Activated gamma-delta T cell (primary cell): ENCODE data around the gene GRIP1.
"Not testable (repeated sequence)": the region's sequence is repeated elsewhere in the genome, so short reads cannot be mapped to it uniquely, and the experiment has no call there.

Experiments
- DNase-seq: peaks from one replicate; lab custom pipeline; 2025; lab: John Stamatoyannopoulos, UW

Gene GRIP1

DNA sequence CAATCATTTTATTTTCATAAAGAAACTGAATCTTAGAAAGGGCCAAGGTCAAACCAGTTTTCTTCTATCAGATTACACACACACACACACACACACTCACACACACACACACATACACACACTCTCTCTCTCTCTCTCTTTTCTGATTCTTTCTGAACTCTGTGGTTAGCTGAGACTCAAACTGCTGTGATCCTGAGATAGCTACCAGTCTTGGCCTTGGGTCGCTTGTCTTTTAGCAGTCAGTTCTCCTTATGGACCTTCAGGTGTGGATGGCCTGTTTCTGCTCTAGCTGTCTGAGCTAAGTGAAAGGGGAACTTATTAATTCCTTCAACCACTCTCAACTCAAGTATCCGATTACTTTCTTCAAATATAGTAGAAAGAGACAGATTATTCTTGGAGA is 145.1 kb downstream of the GRIP1 start:
- no peak for DNase-seq

DNA sequence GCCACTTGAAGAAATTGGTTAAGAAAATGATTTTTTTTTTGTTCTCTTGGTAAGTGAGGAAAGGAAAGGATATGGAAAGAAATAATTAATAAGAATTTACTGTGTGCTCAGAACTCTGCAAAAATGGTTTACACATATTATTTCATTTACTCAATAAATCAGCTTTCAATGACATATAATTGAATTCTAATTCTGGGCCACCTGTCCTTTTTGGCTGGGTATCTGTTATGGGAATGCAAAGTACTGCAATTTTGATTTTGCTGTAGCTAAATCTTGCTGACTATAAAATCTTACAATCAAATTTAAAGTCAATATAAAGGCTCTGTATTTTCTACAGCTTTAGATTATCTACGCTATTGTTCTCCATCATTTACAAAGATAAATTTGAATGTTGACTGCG is 147.1 kb downstream of the GRIP1 start:
- no peak for DNase-seq

DNA sequence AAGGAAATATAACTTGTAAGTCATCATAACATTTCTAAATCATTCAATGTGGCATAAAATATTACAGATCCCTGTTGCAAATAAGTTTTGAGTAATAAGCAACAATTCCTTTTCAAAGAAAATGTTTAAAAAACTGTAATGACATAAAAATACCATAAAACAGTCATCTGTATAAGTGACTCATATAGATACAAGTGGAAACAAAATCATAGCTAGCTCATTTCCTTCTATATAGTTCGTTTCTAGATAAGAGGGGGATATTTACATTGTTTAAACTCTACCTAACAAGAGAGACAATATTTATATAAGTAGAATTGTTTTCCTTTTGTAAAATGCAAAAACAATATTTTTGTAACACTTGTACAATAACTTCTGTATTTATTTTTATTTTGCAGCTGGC is 148.9 kb downstream of the GRIP1 start:
- no peak for DNase-seq

DNA sequence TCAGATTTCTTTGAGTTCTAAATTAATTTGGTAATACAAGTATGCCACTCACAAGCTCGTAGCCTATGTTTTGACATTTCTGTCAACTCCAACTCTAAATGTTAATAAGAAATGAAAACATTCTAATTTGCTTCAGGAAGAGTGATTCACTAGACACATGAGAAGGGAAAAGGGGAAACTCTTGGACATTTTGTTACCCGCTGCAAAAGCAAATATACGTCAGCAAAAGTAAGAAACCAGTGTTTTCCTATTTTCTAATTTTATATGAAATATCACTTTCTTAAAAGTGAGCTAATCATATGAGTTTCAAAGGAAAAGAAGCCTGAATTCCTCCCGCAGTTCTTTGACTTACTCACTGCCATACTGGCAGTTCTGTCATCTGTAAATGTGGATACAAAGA is 162.3 kb downstream of the GRIP1 start:
- DNase-seq = no peak

DNA sequence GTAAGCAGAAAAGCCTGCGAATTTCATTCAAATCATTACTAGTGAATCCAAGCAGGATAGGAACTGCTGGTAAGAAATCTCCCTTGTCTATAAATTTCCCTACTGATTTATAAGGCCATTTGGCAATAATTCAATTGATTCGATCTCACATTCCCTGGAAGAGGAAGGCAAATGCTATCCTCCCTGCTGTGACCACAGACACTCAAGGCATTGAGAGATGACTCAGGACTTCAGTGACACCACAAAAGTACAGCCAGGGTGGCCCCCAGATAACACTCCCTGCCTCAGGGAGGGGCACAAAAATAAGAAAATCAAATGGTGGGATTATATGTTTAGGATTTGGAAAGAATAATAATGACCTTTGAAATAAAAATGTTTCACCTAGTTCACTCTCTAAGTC is 162.7 kb downstream of the GRIP1 start:
- no peak for DNase-seq

DNA sequence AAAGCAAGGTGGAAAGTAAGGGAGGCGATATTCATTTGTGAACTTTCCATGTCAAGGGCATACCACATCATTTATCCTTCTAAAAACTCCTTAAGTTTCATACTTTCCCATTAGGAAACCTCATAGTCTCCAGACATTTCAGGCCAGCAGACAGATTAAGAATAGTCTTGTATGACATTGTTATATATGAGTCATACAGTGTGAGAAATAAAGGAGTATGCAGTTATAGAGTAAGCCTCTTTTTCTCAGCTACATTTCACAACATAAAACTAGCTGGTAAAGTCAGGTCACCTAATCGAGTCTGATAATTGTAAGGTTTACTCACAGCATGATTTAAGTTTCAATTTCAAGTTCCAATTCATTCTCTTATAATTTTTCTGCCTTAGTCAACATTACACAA is 164.3 kb downstream of the GRIP1 start:
- DNase-seq = no peak

DNA sequence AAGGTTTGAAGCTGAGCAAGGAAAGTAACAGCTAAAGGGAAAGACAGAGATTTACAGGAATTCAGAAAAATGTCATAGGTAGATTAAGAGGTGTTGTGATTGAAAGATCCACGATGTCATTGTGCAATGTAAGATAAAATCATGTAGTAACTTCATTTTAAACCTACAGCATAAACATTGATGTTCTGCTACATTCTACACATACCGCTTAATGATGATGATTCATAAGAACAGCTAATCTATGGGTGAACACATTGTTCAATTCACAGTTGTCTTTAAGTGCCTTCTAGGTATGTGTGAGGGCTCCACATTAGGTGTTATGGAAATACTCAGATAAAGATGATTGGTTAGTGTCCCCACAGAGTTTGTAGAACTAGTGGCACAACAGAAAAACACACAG is 170.9 kb downstream of the GRIP1 start:
- no peak for DNase-seq

DNA sequence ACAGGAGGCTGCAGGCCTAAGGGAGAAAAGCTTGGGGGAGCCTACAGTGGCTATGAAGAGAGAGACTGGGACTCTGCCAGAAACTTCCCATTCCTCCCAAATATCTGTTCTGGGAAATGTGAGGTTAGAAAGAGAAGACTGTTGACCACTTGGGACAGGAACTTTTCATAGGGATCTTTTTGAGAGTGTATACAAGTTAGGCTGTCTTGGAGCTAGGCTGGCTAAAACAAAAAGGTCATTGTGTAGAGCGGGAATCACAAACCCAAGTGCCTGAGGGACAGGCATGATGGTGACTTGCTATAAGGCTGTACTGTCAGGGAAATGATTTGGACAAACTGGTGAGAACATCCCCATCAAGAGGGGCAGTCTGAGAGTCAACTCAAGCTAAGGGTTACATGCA is 175.1 kb downstream of the GRIP1 start:
- no peak for DNase-seq

DNA sequence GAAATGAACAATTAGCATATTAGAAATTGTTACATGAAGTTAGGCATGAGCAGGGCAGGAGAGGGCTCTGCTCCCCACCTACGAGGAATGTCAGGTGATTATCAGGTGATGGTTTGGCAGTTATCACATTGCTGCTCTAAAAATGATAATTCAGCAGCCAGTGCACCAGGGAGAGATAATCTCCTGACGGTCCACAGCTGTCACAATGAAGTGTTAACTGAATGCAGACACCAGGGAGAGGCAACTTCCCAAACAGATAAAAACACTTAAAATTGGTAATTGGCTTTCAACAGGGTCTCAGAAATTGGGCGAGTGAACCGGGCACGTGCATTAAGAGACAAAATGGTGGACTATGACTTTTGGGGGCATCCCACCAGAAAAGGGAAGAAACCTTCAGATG is 176.0 kb downstream of the GRIP1 start:
- no peak for DNase-seq

DNA sequence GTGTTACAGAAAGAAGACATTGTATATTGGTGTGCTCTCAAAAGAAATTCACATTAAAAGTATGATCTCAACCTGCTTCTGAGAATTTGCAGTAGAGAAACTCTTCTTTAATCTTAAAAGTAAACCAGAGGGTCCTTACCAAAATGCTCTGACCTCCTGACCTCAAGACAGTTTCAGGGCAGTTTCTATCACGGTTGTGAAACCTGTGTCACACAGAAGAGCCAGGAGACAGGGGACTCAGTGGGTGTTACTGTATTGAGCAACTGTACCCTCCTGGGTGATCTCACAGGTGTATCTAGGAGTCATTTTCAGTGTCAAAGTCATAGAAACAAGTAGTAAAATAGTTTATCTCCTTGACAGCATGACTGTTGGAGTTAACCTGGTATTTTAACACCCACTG is 178.0 kb downstream of the GRIP1 start:
- DNase-seq = no peak

DNA sequence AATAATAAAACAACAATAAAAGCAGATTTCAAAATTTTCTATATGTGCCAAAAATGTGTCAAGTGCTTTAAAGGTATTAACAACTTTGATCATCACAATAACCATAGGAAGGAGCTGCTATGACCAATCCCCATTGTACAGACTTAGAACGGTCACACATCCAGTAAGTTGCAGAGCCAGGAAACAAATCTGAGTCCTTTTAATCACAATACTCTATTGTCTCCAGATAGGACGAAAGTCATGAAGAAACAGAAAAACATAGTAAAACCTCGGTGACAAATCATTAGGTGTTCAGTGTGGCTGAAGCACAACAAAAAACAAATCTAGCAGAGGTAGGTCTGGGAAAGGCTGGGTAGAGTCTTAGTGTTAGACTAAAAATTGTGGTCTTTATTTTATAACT is 178.8 kb downstream of the GRIP1 start:
- DNase-seq = no peak

DNA sequence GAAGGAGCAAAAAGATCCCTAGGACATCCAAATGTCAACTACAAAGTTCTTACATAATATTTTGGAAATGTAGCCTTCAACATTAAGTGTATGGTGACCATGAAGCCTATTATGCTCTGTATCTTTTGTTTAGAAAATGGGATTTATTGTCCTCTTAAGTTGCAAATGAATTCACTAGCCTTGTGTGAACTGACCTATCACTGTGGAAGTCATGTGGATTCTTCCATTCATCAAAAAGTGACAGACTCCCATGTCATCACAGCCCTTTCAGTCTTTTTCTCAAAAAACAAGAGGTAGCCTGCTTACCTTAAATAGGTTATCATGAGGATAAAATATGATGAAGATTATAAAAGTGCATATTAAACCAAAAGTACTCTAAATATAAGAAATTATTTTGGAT is 179.9 kb downstream of the GRIP1 start:
- DNase-seq = no peak

DNA sequence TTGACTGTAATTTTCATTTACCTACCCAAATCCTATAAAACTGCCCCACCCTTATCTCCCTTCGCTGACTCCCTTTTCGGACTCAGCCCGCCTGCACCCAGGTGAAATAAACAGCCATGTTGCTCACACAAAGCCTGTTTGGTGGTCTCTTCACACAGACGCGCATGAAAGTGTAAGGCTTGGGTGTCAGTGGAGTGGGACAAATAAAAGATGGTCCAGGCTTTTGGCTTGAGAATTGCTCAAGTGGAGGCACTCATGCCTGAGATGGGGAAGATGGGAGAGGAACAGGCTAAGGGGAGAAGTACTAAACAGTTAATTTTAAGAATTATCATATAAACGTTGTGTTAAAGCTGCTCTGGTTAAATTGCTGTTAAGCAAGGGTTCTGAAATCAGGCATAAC is 180.8 kb downstream of the GRIP1 start:
- not testable (repeated sequence) for DNase-seq

DNA sequence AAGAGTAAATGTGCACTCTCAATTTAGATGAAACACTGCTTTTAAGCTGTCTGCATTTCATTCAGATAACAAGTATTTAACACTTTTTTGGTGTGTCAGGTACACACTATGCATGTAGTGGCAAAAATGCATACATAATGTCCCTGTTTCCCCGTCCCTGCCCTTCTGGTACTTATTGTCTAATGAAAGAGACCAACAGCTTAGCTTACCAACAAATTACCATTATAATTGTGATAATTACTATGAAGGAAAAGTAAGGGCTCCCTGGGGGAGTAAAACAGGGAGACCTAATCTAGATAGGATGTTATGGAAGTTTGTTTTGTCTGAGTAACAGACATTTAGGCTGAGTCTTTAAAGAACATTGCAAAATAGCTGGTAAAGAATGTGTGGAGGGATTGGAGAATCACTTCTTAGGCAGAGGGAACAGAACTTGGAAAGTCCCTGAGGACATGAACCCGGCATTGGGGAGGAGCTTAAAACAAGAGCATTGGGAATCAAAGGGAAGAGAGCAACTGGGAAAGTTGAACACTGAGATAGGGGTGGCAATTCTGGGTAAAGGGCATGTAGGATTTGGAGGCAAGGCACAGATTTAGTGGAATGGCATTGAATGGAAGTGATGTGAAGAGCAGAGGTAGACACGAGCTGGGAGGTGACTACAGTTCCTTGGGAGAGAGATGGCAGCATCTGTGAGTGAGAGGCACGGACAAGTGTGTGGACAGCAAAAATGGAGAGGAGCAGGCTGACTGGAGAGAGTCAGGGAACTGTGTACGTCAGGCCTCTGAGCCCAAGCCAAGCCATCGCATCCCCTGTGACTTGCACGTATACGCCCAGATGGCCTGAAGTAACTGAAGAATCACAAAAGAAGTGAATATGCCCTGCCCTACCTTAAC is 181.6 kb downstream of the GRIP1 start:
- no peak for DNase-seq

DNA sequence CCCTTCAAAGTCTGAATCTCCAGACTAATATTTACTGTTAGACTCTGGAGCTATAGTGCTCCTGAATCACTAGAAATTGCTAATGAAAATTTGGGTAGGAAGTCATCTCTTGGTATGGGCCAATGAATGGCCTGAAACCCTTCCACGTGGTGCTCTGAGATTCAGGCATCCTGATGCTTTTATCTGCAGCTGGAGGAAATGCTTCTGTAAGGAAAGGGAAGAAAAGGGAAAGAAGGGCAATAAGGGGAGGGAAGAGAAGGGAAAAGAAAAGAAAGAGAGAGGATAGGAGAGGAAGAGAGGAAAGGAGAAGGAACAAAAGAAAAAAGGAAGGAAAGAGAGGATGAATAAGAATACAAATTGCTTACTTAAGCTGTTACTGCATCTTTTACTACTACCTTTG is 182.3 kb downstream of the GRIP1 start:
- DNase-seq = no peak

DNA sequence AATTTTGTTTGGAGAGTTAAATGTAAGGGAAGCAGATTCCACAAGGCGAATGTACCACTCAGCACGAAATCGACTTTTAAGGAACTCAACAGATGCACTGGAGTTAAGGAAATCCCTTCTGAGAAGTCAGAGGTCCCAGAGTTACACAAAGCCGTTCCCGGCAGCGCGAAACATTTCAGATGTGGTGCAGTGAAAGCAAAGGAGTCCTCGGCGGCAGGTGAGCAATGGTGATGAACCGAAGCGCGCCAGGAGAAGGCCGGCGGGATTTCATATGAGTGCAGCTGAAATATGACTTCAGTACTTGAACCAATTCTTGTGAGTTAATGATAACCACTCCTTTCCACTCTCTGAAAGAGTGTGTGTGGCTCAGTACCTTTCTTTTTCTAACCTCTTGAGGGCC is 183.2 kb downstream of the GRIP1 start:
- DNase-seq = no peak

DNA sequence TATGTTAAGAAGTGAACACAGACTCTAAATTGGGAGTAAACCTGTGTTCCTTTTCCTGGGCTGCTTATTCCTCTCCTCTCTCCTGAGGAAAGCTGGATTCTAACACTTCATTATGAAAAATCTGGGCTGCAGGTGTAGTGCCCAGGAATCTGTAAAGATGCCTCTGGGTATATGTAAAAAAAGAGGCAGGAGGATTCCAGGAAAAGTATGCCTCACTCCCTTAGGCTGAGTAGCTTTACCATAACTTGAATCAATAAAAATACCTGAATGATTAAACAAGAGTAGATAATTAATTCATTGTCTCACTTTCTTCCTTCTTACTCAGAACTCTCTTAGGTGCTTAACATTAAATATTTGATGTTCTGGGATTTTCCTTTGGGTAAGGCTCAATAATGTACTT is 185.1 kb downstream of the GRIP1 start:
- no peak for DNase-seq

DNA sequence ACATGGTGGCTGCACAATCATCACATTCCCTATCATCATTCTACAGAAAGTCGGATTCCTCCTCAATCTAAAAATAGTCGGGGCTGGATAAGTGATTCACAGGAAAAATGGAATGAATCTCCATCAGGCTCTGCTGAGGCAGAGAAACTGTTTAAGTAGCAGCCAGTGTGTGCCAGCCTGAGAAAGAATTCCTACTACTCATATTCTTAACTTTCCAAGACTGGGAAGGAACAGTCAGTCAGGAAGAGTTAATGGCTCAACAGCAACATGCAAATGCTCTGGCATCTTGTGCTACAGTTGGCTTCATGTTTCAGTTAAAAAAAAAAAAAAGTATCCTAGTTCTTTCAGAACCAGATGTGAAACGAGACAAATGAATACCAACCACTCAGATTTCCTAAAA is 187.0 kb downstream of the GRIP1 start:
- DNase-seq = no peak

DNA sequence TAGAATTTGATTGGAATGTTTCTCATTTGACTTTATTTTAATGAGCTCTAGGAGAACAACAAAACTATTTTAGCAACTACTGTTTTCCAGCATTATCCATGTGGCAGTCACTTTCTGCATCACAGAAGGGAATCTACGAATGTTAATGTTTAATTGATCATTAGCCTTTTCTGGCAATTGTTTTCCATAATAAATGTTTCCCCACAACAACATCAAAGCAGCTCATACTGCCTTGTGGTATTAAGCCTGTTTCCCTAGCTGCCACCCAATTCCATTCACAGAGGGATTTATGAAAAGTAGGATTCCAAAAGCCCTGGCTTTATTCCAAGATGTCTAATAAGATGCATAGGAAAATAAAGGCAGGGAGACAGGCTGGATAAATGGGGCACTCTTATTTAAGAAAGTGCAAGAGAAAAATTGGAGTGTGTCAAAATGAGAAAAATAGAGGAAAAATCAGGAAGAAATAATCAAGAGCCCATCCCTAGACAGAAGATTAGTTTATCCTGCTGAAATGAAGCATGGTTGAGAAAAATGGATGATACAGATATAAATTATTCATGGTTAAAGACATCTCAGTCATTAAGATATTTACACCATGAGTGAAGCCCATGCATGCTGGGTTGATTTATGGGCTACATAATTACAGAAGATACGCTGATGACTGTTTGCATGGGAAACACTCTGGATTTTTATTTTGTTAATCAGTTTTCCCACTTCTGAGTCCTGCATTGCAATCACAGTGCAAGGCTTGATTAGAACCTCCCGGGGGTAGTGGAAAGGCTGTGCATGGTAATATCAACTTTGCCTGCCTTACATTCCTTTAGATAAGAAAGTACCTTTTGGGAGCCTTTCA is 196.3 kb downstream of the GRIP1 start:
- no peak for DNase-seq

DNA sequence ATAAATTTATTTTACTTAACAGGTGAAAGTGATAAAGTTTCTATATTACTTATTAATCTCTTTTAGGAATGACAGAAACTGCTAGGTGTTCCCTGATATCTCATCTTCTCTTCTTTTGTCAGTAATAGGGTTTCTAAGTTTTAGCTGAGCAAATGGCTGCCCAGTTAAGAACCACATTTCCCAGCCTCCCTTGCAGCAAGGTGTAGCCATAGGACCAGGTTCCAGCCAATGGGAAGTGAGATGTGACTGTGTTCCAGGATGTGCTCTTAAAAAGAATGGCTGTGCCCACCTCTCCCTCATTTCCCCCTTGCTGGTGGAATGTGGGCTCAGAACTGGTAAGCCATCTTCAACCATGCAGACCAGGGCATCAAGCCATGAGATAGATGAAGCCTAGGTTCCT is 210.9 kb downstream of the GRIP1 start:
- no peak for DNase-seq

DNA sequence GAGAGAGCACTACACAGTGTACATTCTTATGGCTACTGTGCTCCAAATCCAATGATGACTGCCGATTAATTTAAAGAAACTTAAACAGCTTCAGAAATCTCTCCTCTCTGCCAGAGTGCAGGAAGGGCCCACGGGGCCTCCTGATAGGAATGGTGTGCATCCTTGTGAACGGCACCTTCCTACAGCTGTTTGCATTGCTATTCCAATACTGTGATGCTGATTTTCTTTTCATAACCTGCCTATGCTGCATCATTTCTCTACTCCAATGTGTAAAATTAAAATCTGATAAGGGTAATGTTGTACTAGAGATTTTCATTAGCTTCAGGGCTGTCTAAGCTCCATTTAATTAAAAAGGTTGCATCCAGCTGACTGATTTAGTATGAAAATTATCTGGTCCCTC is 217.5 kb downstream of the GRIP1 start:
- no peak for DNase-seq

DNA sequence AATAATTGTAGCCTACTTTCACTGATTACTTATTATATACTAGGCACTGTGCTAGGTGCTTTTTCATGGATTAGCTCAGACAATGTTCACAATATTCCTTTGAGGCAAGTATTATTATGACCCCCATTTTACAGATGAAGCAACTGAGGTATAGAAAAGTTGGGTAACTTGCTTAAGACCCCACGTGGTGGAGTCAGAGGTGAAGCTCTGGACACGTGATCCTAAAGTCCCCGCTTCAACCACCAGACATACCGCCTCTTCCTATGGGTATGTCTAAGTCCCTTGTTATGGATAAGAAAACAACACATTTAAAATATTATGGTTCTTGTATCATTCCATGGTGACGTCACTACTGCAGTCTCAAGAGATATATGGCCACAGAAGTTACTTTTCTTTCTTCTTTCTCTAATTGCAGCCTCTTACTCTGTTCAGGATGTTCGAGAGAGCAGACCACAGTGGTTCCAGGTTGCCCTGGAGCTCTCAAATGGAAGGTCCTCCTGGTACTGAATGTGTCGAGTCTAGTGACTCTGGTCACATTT is 218.9 kb downstream of the GRIP1 start:
- no peak for DNase-seq

DNA sequence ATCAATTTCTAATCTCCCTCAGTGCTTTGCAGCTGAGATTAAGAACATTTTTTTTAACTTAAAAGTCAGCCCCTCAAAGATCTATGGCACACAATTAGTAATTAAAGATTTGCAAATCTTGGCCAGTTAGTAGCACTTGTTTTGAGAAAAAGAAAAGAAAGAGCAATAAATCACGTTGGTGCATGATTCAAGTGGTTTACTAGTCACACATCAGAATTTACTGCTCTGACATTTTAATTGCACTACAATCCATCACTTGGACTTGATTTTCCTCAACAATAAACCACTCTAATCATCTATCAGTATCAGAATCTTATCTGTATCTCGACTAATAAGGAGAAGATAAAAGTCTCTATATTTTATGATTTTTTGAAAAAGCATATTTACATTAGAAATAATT is 222.3 kb downstream of the GRIP1 start:
- DNase-seq = no peak
